Measurements from ENCODE around the gene ETV6.

ETV6 gene

GRCh38 chr12:11884706-11885105 is 235.2 kb downstream of the ETV6 start:
- TF ChIP-seq CTCF (IDR thresholded peaks at IDR 0.05) (no peak), ZFX (IDR thresholded peaks at IDR 0.05; ENCODE audit: borderline replicate concordance) (no peak)
- peak overlapping the region; percentile 86 for H3K27ac ChIP-seq

GRCh38 chr12:11885261-11886038 is 236.0 kb downstream of the ETV6 start:
- TF ChIP-seq ZFX (IDR thresholded peaks at IDR 0.05; ENCODE audit: borderline replicate concordance) (no peak), CTCF (IDR thresholded peaks at IDR 0.05) (no peak)
- peak overlapping the region; percentile 86 for H3K27ac ChIP-seq

- TF ChIP-seq ZFX (IDR thresholded peaks at IDR 0.05; ENCODE audit: borderline replicate concordance) (no peak), CTCF (IDR thresholded peaks at IDR 0.05) (no peak)
- H3K27ac ChIP-seq, result peak overlapping the region; percentile 86
Measured at GRCh38 chr12:11886339-11886738, 236.9 kb downstream of the ETV6 start.

GRCh38 chr12:11888029-11888428 is 238.6 kb downstream of the ETV6 start:
- TF ChIP-seq CTCF (IDR thresholded peaks at IDR 0.05), result no peak
- TF ChIP-seq ZFX (IDR thresholded peaks at IDR 0.05; ENCODE audit: borderline replicate concordance), result no peak
- H3K27ac ChIP-seq, result no peak overlapping the region

- H3K27ac ChIP-seq, result no peak overlapping the region
Measured at GRCh38 chr12:11891346-11891745, 241.9 kb downstream of the ETV6 start.

GRCh38 chr12:11891754-11892386 is 242.4 kb downstream of the ETV6 start:
- H3K27ac ChIP-seq, result no peak overlapping the region
- TF ChIP-seq ZFX (IDR thresholded peaks at IDR 0.05; ENCODE audit: borderline replicate concordance), result no peak
- TF ChIP-seq CTCF (IDR thresholded peaks at IDR 0.05), result 0 out of 2 replicates have a peak, but pooled peaks have one; percentile 13

More at GRCh38 chr12:11891346-11891745, 241.9 kb downstream of the ETV6 start:
- TF ChIP-seq ZFX (IDR thresholded peaks at IDR 0.05; ENCODE audit: borderline replicate concordance) (no peak), CTCF (IDR thresholded peaks at IDR 0.05) (no peak)

- no peak overlapping the region for H3K27ac ChIP-seq
- TF ChIP-seq ZFX (IDR thresholded peaks at IDR 0.05; ENCODE audit: borderline replicate concordance), result no peak
- no peak for TF ChIP-seq CTCF (IDR thresholded peaks at IDR 0.05)
Measured at GRCh38 chr12:11893998-11894397, 244.5 kb downstream of the ETV6 start.
